PC-9 (cell line): ENCODE results near the gene MTUS2. TPM values are rescaled to one million over a fixed set of nuclear protein-coding genes. Genes with fewer than 3 reads are reported as not detected.
A peak's percentile ranks its signal among the peaks of the same experiment; 100 is the strongest.

Source experiments
- BruUV-seq: library from RNA; stranded (reverse); fragments of 400-500 nt; replicated peaks from 2 replicates; lab custom pipeline; 2021; lab: Mats Ljungman, UMichigan
- CTCF ChIA-PET: fragments of 300-600 bp; sonication (Branson Sonifier 250); formaldehyde crosslinking; loops from one replicate; lab custom pipeline; 2022; ENCODE audit warnings: antibody characterized with exemption; lab: Charles Lee
- POLR2A ChIA-PET: fragments of 300-600 bp; sonication (Branson Sonifier 250); formaldehyde crosslinking; loops from one replicate; lab custom pipeline; 2022; ENCODE audit warnings: antibody characterized with exemption; ENCODE audit not compliant: unreplicated experiment; lab: Charles Lee
- DNase-seq, 2 experiments: peaks; one replicate each; pipeline versions ENCODE4 v3.0.0 to v3.0.0-alpha.2; 2015 to 2022; ENCODE audit warnings: mixed read lengths in 1 of 2
- H2AFZ ChIP-seq: fragments of 200-600 bp; sonication (generic); 2 replicates; pipeline ENCODE4 v1.8.1; 2017; ENCODE audit warnings: antibody characterized with exemption
- H3F3A ChIP-seq: fragments of 200-600 bp; sonication (generic); 2 replicates; pipeline ENCODE4 v1.8.1; 2017; ENCODE audit warnings: antibody characterized with exemption, mild to moderate bottlenecking, low read depth; ENCODE audit not compliant: insufficient read depth
- H3K27ac ChIP-seq: fragments of 200-600 bp; sonication (generic); 2 replicates; pipeline ENCODE4 v1.6.1; 2016; ENCODE audit warnings: mixed run types
- H3K27me3 ChIP-seq: fragments of 200-600 bp; sonication (generic); 2 replicates; pipeline ENCODE4 v1.6.1; 2016; ENCODE audit warnings: low read depth, mixed run types; ENCODE audit not compliant: insufficient read depth
- H3K36me3 ChIP-seq: fragments of 200-600 bp; sonication (generic); 2 replicates; pipeline ENCODE4 v1.6.1; 2016; ENCODE audit warnings: low read depth, mixed run types
- H3K4me1 ChIP-seq: fragments of 200-600 bp; sonication (generic); replicated peaks from 2 replicates; pipeline ENCODE4 v1.6.1; 2016; ENCODE audit warnings: mixed run types; ENCODE audit not compliant: insufficient read depth
- H3K4me2 ChIP-seq: fragments of 200-600 bp; sonication (generic); 2 replicates; pipeline ENCODE4 v1.6.1; 2017; ENCODE audit warnings: mixed run types
- H3K4me3 ChIP-seq: fragments of 200-600 bp; sonication (generic); 2 replicates; pipeline ENCODE4 v1.6.1; 2016; ENCODE audit warnings: mixed run types
- H3K79me2 ChIP-seq: fragments of 200-600 bp; sonication (generic); 2 replicates; pipeline ENCODE4 v1.6.1; 2017; ENCODE audit warnings: low read depth, mixed run types
- H3K9me2 ChIP-seq: fragments of 200-600 bp; sonication (generic); 2 replicates; pipeline ENCODE4 v1.8.1; 2017; ENCODE audit warnings: mild to moderate bottlenecking; ENCODE audit not compliant: insufficient read depth
- H3K9me3 ChIP-seq: fragments of 200-600 bp; sonication (generic); 2 replicates; pipeline ENCODE4 v1.8.1; 2016; ENCODE audit warnings: low read depth; ENCODE audit not compliant: insufficient read depth
- H4K20me1 ChIP-seq: fragments of 200-600 bp; sonication (generic); 2 replicates; pipeline ENCODE4 v1.8.1; 2017; ENCODE audit not compliant: insufficient read depth
- CTCF ChIP-seq: fragments of 200-600 bp; sonication (generic); conservative IDR thresholded peaks from 2 replicates; pipeline ENCODE4 v1.6.1; 2017; ENCODE audit warnings: mixed run types, antibody characterized with exemption, mild to moderate bottlenecking, moderate library complexity
- EZH2 ChIP-seq: fragments of 200-600 bp; sonication (generic); IDR thresholded peaks from 2 replicates; pipeline ENCODE4 v1.8.0; 2017; ENCODE audit warnings: antibody characterized with exemption, low read depth
- intact Hi-C: fragments of 100-400 bp; cut with micrococcal nuclease; formaldehyde crosslinking; loops from one replicate; pipeline ENCODE4 v1.10.0; 2022; ENCODE audit not compliant: unreplicated experiment
- total RNA-seq: library from RNA; stranded (reverse); gene quantifications from 2 replicates; pipeline ENCODE4 v1.2.3, GENCODE V29; 2021

Gene MTUS2
- total RNA-seq, 1 experiment from 2014 or later, result not detected

- Histone ChIP-seq H3K9me2 (no peaks in the 10 kb centered on the region), H3F3A (peaks cover 14% of the 10 kb centered on the region; the same call in 1 of the 2 replicates), H2AFZ (no peak overlapping the region), H3K4me1 (no peaks in the 10 kb centered on the region), H3K27ac (no peak overlapping the region), H3K4me3 (no peak overlapping the region), H3K9me3 (no peaks in the 10 kb centered on the region), H4K20me1 (peaks cover 22% of the 10 kb centered on the region), H3K27me3 (no peaks in the 10 kb centered on the region), H3K36me3 (peaks cover 10% of the 10 kb centered on the region; the same call in 1 of the 2 replicates), H3K79me2 (no peaks in the 10 kb centered on the region), H3K4me2 (no peak overlapping the region)
- BruUV-seq, result no TSS peak
- CTCF ChIA-PET, result no interaction called here
- TF ChIP-seq EZH2 (no peak), CTCF (no peak)
- intact Hi-C loops, result no loop called here
- DNase-seq, result no peak
- POLR2A ChIA-PET, result no interaction called here
These were observed 690.5 kb downstream of the MTUS2 start for GRCh38 chr13:29510651-29511084.

- intact Hi-C loops, result no loop called here
- H3K36me3 ChIP-seq, result peaks cover 15% of the 10 kb centered on the region; the same call in 1 of the 2 replicates
- H3K27ac ChIP-seq, result no peak overlapping the region
- no peak for TF ChIP-seq CTCF
- no peak for TF ChIP-seq EZH2
- no peaks in the 10 kb centered on the region for H3K9me2 ChIP-seq
- no peak overlapping the region for H3K4me2 ChIP-seq
- no peaks in the 10 kb centered on the region for H3K9me3 ChIP-seq
- POLR2A ChIA-PET, result no interaction called here
- H4K20me1 ChIP-seq, result peaks cover 26% of the 10 kb centered on the region
- no peak overlapping the region for H3K4me3 ChIP-seq
- no peaks in the 10 kb centered on the region for H3K4me1 ChIP-seq
- DNase-seq, result no peak
- peaks cover 14% of the 10 kb centered on the region; the same call in 1 of the 2 replicates for H3F3A ChIP-seq
- no peak overlapping the region for H2AFZ ChIP-seq
- no TSS peak for BruUV-seq
- CTCF ChIA-PET, result no interaction called here
- no peaks in the 10 kb centered on the region for H3K79me2 ChIP-seq
- no peaks in the 10 kb centered on the region for H3K27me3 ChIP-seq
These were observed 691.1 kb downstream of the MTUS2 start for GRCh38 chr13:29511106-29511796.

GRCh38 chr13:29511980-29512379, 691.8 kb downstream of the MTUS2 start:
- no peak for TF ChIP-seq EZH2
- no peak for TF ChIP-seq CTCF
- H3F3A ChIP-seq, result peaks cover 14% of the 10 kb centered on the region; the same call in 1 of the 2 replicates
- no peak for DNase-seq
- H3K4me3 ChIP-seq, result no peak overlapping the region
- intact Hi-C loops, result no loop called here
- no peaks in the 10 kb centered on the region for H3K9me3 ChIP-seq
- H3K79me2 ChIP-seq, result no peaks in the 10 kb centered on the region
- ChIA-PET POLR2A (no interaction called here), CTCF (no interaction called here)
- H3K27me3 ChIP-seq, result no peaks in the 10 kb centered on the region
- peaks cover 22% of the 10 kb centered on the region for H4K20me1 ChIP-seq
- no peak overlapping the region for H3K4me2 ChIP-seq
- H3K27ac ChIP-seq, result no peak overlapping the region
- no peak overlapping the region for H2AFZ ChIP-seq
- BruUV-seq, result TSS peak; percentile 10
- H3K9me2 ChIP-seq, result no peaks in the 10 kb centered on the region
- H3K36me3 ChIP-seq, result peaks cover 19% of the 10 kb centered on the region; the same call in 1 of the 2 replicates
- H3K4me1 ChIP-seq, result no peaks in the 10 kb centered on the region
